ENCODE results near the gene NRXN3. TPM values are rescaled to one million over a fixed set of nuclear protein-coding genes. Genes with fewer than 3 reads are reported as not detected.

NRXN3 gene
- total RNA-seq, 1 experiment from 2014 or later: not detected

DNA sequence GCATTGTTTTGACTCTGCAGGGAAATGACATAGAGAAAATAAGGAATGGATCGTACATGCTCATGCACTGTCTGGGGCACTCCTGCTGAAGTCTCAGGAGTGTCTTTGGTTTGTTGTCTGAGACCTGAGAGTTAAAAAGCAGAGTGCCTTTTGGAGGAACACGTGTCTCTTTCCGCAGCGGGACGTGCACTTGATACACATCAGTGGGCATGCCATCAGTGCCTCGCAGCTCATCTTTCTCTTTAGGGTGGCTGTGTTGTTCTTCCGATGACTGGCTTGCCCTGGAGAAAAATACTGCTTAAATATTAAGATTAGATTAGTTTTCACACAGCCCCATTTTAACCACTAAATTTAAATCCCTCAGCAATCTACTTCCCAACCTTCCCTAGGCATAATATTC is 1205.2 kb downstream of the NRXN3 start:
- H3K36me3 ChIP-seq (ENCODE audit: low read depth): no peaks in the 10 kb centered on the region
- no peaks in the 10 kb centered on the region for H3K9me3 ChIP-seq (ENCODE audit: insufficient read depth, low read depth)
- H3K9me2 ChIP-seq (ENCODE audit: insufficient read depth): no peaks in the 10 kb centered on the region
- TF ChIP-seq, protein P1, sequence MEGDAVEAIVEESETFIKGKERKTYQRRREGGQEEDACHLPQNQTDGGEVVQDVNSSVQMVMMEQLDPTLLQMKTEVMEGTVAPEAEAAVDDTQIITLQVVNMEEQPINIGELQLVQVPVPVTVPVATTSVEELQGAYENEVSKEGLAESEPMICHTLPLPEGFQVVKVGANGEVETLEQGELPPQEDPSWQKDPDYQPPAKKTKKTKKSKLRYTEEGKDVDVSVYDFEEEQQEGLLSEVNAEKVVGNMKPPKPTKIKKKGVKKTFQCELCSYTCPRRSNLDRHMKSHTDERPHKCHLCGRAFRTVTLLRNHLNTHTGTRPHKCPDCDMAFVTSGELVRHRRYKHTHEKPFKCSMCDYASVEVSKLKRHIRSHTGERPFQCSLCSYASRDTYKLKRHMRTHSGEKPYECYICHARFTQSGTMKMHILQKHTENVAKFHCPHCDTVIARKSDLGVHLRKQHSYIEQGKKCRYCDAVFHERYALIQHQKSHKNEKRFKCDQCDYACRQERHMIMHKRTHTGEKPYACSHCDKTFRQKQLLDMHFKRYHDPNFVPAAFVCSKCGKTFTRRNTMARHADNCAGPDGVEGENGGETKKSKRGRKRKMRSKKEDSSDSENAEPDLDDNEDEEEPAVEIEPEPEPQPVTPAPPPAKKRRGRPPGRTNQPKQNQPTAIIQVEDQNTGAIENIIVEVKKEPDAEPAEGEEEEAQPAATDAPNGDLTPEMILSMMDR (conservative IDR thresholded peaks at IDR 0.05): no peak
- TF ChIP-seq EZH2 (IDR thresholded peaks at IDR 0.05; ENCODE audit: low read depth): no peak
- POLR2A ChIA-PET (ENCODE audit: unreplicated experiment): no interaction called here
- no TSS peak for BruUV-seq (replicated peaks)
- no peaks in the 10 kb centered on the region for H3K79me2 ChIP-seq (ENCODE audit: low read depth)
- no peaks in the 10 kb centered on the region for H4K20me1 ChIP-seq (ENCODE audit: insufficient read depth)
- no peak for DNase-seq
- H3K27me3 ChIP-seq (ENCODE audit: insufficient read depth, low read depth): no peaks in the 10 kb centered on the region
- no peaks in the 10 kb centered on the region for H3F3A ChIP-seq (ENCODE audit: insufficient read depth, low read depth)
- CTCF ChIA-PET: no interaction called here
- H3K4me1 ChIP-seq (replicated peaks; ENCODE audit: insufficient read depth): no peaks in the 10 kb centered on the region
- intact Hi-C loops (cut with micrococcal nuclease; ENCODE audit: unreplicated experiment): no loop called here
- no peak overlapping the region for H2AFZ ChIP-seq
- H3K4me2 ChIP-seq: no peak overlapping the region
- no peak overlapping the region for H3K4me3 ChIP-seq
- H3K27ac ChIP-seq: no peak overlapping the region

DNA sequence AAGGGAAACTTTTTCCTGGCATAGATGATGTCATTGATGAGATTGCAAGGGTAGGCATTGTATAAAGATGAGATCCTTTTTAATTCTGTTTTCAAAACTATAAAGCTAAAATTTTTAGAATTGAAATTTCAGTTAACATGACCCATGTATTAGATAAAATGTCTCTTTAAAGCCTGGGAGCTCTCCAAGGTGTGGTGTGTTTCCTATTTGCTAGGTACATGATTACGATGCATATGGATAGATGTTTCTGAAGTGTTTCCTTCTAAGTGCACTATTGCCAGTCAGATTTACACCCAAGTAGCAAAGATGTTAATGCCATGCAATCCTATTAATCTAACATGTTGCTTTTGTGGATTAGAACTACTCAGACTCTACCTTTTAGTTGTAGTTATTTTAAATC is 1206.4 kb downstream of the NRXN3 start:
- intact Hi-C loops (cut with micrococcal nuclease; ENCODE audit: unreplicated experiment): no loop called here
- Histone ChIP-seq H4K20me1 (ENCODE audit: insufficient read depth) (no peaks in the 10 kb centered on the region), H2AFZ (no peak overlapping the region), H3K9me2 (ENCODE audit: insufficient read depth) (no peaks in the 10 kb centered on the region), H3K9me3 (ENCODE audit: insufficient read depth, low read depth) (no peaks in the 10 kb centered on the region), H3K4me3 (no peak overlapping the region), H3K36me3 (ENCODE audit: low read depth) (no peaks in the 10 kb centered on the region), H3K79me2 (ENCODE audit: low read depth) (no peaks in the 10 kb centered on the region), H3F3A (ENCODE audit: insufficient read depth, low read depth) (no peaks in the 10 kb centered on the region), H3K27ac (no peak overlapping the region), H3K4me1 (replicated peaks; ENCODE audit: insufficient read depth) (no peaks in the 10 kb centered on the region), H3K4me2 (no peak overlapping the region), H3K27me3 (ENCODE audit: insufficient read depth, low read depth) (no peaks in the 10 kb centered on the region)
- no TSS peak for BruUV-seq (replicated peaks)
- no peak for DNase-seq
- no peak for TF ChIP-seq EZH2 (IDR thresholded peaks at IDR 0.05; ENCODE audit: low read depth)
- ChIA-PET POLR2A (ENCODE audit: unreplicated experiment) (no interaction called here), CTCF (no interaction called here)

DNA sequence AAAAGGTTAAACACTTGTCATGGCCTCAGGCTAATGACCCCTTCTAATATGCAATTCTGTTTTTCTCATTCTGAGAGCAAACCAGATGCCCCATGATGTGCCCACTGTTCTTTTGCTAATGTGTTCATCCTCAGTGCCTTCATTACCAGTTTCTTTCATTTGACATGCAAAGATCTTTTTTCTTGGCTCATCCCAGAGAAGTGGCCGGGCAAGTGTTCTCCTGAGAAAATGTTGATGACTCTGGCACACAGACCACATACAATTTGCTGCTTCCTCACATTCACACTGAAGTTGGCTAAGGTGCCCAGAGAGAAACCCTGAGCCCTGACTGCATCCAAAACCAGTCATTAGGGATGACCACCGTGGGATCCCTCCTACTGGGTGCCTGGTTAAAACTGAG is 1207.8 kb downstream of the NRXN3 start:
- intact Hi-C loops (cut with micrococcal nuclease; ENCODE audit: unreplicated experiment): no loop called here
- TF ChIP-seq EZH2 (IDR thresholded peaks at IDR 0.05; ENCODE audit: low read depth): no peak
- TF ChIP-seq, protein P1 (conservative IDR thresholded peaks at IDR 0.05): no peak
- CTCF ChIA-PET: no interaction called here

DNA sequence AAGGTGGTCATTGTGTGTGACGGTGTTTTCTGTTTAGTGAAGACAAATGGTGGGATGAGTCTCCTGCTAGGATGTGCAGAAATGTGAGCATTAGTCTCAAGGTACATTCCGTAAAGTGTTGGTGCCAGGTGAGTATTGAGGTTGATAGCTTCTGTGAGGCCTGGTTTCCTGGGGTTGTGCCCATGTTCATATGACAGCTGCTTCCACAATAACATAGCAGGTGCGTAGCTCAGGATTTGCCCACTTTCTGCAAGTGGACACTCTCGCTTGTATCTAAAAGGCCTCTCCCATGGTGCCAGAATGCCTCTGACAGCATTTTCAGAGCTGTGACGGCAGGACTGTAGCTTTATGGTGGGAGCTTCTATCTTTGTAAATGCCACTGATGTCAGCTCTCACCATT is 1209.1 kb downstream of the NRXN3 start:
- ChIA-PET POLR2A (ENCODE audit: unreplicated experiment) (no interaction called here), CTCF (no interaction called here)
- H3K4me1 ChIP-seq (replicated peaks; ENCODE audit: insufficient read depth): no peaks in the 10 kb centered on the region
- H3K36me3 ChIP-seq (ENCODE audit: low read depth): no peaks in the 10 kb centered on the region
- no peak overlapping the region for H2AFZ ChIP-seq
- no TSS peak for BruUV-seq (replicated peaks)
- no peak overlapping the region for H3K27ac ChIP-seq
- TF ChIP-seq, protein P1 (conservative IDR thresholded peaks at IDR 0.05): no peak
- no peaks in the 10 kb centered on the region for H3K9me3 ChIP-seq (ENCODE audit: insufficient read depth, low read depth)
- H3K4me3 ChIP-seq: no peak overlapping the region
- H3K4me2 ChIP-seq: no peak overlapping the region
- intact Hi-C loops (cut with micrococcal nuclease; ENCODE audit: unreplicated experiment): no loop called here
- no peaks in the 10 kb centered on the region for H3F3A ChIP-seq (ENCODE audit: insufficient read depth, low read depth)
- H3K79me2 ChIP-seq (ENCODE audit: low read depth): no peaks in the 10 kb centered on the region
- no peaks in the 10 kb centered on the region for H3K27me3 ChIP-seq (ENCODE audit: insufficient read depth, low read depth)
- DNase-seq: no peak
- H4K20me1 ChIP-seq (ENCODE audit: insufficient read depth): no peaks in the 10 kb centered on the region
- no peaks in the 10 kb centered on the region for H3K9me2 ChIP-seq (ENCODE audit: insufficient read depth)

More for the DNA sequence above, 1207.8 kb downstream of the NRXN3 start:
- Histone ChIP-seq H3F3A (ENCODE audit: insufficient read depth, low read depth) (no peaks in the 10 kb centered on the region), H3K9me3 (ENCODE audit: insufficient read depth, low read depth) (no peaks in the 10 kb centered on the region), H4K20me1 (ENCODE audit: insufficient read depth) (no peaks in the 10 kb centered on the region), H3K27me3 (ENCODE audit: insufficient read depth, low read depth) (no peaks in the 10 kb centered on the region), H3K9me2 (ENCODE audit: insufficient read depth) (no peaks in the 10 kb centered on the region), H3K27ac (no peak overlapping the region), H3K36me3 (ENCODE audit: low read depth) (no peaks in the 10 kb centered on the region), H3K4me2 (no peak overlapping the region), H3K4me1 (replicated peaks; ENCODE audit: insufficient read depth) (no peaks in the 10 kb centered on the region), H2AFZ (no peak overlapping the region), H3K4me3 (no peak overlapping the region), H3K79me2 (ENCODE audit: low read depth) (no peaks in the 10 kb centered on the region)
- POLR2A ChIA-PET (ENCODE audit: unreplicated experiment): no interaction called here
- no TSS peak for BruUV-seq (replicated peaks)
- no peak for DNase-seq

Data from PC-9 (cell line).